GM19043 (cell line): ENCODE measurements around the gene ELAVL1.

Experiments
- ATAC-seq: cut with Tn5 transposase; IDR thresholded peaks from one replicate; pipeline ENCODE4 v1.9.1; 2021; ENCODE audit warnings: low read depth; ENCODE audit not compliant: unreplicated experiment

Gene ELAVL1

GRCh38 chr19:7987114-7987768, 18.2 kb downstream of the ELAVL1 start:
- ATAC-seq: no peak

- no peak for ATAC-seq
Observed at GRCh38 chr19:7986321-7987113, 18.9 kb downstream of the ELAVL1 start.

GRCh38 chr19:7985481-7985911, 19.9 kb downstream of the ELAVL1 start:
- ATAC-seq: no peak

GRCh38 chr19:7983995-7984837, 21.2 kb downstream of the ELAVL1 start:
- ATAC-seq: no peak

DNA sequence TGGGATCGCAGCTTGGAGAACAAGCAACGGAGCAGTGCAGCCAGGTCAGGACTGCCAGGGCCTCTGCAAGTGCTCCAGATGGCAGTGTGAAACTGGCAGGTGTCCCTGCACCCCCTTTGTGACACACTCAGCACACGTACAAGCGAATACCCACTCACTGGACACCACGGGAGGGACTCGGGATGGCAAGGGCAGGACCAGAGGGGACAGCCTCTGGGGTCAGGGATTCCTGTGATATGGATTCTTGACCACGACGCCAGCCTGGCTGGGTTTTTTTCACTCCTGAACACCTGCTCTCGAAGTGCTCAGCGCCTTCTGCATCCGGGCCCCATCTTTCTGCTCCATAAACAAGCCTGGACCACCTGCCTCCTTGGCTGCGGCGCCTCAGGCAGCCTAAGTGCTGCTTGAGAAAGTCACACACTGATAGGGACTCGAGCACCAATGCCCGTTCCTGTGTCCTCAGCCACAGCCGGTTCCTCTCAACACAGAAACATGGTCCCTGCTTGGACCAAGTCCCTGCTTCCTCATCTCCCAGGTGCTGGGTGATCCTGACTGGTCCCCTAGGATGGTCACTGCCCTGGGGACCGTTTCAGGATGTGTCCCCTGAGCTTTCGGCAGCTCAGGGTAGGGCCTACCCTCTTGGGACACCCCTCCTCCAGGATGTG, 22.0 kb downstream of the ELAVL1 start:
- no peak for ATAC-seq

DNA sequence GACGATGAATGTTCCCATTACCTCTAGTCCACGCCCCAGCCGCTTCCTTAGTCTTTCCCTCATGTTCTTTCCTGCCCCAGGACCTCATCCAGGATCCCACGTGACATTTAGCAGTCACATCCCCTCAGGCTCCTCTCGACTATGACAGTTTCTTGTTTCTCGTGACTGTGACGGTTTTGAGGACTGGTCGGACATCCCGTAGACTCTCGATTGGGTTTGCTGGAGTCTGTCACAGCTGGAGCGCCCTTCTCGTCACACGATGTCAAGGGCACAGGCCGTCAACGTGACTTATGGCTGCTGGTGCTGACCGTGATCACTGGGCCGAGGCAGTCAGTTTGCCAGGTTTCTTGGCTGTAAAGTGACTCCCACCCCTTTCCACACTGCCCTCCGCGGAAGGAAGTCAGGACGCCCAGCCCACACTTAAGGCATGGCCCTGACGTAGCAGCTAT, 22.8 kb downstream of the ELAVL1 start:
- ATAC-seq: no peak

- no peak for ATAC-seq
Observed at GRCh38 chr19:7982103-7982502, 23.3 kb downstream of the ELAVL1 start.

- no peak for ATAC-seq
Observed at GRCh38 chr19:7981661-7982060, 23.8 kb downstream of the ELAVL1 start.

- ATAC-seq: no peak
Observed at GRCh38 chr19:7981199-7981598, 24.2 kb downstream of the ELAVL1 start.

- ATAC-seq: no peak
Observed at GRCh38 chr19:7980635-7981121, 24.8 kb downstream of the ELAVL1 start.

- ATAC-seq: no peak
Observed at GRCh38 chr19:7980168-7980567, 25.3 kb downstream of the ELAVL1 start.

DNA sequence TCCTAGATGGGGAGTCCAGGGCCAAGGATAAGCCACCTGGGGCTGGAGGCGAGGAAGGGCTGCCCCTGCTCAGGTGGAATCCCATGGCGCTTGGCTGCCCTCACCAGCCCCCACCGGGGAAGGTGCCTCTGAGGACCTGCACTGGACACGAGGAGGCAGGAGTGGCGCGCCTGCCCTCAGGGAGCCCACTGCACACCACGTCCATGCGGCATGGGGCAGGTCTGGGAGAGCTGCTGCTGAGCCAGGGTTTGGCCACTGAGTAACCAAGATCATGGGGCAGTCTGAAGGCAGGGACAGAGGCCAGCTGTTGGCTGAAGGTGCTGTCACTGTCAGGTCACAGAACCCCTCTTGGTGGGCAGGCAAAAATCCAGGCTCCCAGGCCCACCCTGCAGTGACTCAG, 25.9 kb downstream of the ELAVL1 start:
- ATAC-seq: no peak

DNA sequence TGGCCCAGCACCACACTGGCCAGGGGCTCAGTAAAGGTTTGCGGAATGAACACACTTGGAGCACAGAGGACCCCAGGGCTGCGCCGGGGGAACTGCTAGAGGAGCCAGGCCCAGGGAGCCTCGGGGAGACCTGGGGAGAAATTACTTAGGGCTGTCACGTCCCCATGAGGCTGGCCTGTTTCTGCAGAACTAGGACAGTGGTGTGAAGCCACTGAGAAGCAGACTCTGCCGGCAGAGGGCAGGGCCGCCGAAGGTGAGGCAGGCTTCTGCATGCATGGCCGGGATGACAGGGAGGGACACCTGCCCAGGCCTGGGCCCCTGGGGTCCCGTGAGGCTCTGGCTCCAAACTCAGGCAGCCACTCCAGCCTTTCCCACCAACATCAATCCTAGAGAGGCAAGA, 26.4 kb downstream of the ELAVL1 start:
- ATAC-seq: no peak

GRCh38 chr19:7978179-7978825, 27.1 kb downstream of the ELAVL1 start:
- ATAC-seq: no peak

- ATAC-seq: no peak
Observed at GRCh38 chr19:7977723-7978040, 27.8 kb downstream of the ELAVL1 start.

GRCh38 chr19:7977021-7977722, 28.3 kb downstream of the ELAVL1 start:
- ATAC-seq: no peak

- ATAC-seq: no peak
Observed at GRCh38 chr19:7976461-7976860, 29.0 kb downstream of the ELAVL1 start.

DNA sequence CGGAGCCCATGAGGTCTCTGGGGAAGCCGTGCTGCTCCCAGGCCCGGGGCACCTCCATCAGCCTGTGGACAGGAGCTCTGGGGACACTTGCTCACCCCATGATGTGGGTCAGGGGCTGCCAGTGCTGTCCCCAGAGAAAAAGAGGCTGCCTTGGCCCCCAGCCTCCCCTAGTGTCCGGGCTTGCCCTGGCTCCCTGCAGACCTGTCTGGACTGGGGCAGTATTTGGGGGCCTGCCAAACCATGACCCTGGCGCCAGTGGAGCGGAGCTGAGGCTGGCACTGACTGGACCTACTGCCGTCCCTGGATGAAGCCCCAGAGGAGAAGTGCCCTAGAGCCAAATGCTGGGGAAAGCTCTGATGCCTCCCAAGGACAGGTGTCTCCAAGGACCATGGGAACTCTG, 30.4 kb downstream of the ELAVL1 start:
- no peak for ATAC-seq

- no peak for ATAC-seq
Observed at GRCh38 chr19:7973883-7974282, 31.6 kb downstream of the ELAVL1 start.
